Measurements from ENCODE around the gene MED15.
"Not testable (repeated sequence)": the region's sequence is repeated elsewhere in the genome, so short reads cannot be mapped to it uniquely, and the experiment has no call there.

The MED15 gene

DNA sequence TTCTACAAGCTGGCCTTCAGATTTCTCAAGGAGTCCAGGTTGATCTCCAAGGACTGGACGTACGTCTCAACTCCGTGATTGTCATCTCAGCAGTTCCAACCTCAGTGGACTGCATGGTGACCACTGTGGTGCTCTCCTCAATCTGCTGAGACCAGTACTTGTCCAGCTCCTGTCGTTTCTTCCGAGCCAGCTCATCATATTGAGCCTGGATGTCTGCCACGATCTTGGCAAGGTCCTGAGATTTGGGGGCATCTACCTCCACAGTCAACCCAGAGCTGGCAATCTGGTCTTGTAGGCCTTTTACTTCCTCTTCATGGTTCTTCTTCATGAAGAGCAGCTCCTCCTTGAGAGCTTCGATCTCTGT, 24.3 kb upstream of the MED15 start:
- DNase-seq (ENCODE audit: low read depth in 2 of 2) = not testable (repeated sequence)

DNA sequence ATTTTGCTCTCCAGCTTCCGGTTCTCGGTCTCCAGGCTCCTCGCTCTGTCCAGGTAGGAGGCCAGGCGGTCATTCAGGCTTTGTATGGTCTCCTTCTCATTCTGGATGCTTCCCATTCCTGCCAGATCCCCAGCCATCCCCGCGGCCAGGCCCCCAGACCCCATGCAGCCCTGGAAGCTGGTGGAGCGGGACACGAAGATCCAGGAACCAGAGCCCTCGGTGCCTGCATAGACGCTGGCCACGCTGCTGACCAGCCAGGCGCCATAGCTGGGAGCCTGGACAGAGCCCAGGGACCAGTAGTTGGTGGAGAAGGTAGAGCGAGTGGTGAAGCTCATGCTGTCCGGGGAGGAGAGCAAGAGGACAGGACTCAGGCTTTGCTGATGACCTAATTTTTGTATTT, 23.6 kb upstream of the MED15 start:
- no peak for DNase-seq (ENCODE audit: low read depth in 2 of 2)

DNA sequence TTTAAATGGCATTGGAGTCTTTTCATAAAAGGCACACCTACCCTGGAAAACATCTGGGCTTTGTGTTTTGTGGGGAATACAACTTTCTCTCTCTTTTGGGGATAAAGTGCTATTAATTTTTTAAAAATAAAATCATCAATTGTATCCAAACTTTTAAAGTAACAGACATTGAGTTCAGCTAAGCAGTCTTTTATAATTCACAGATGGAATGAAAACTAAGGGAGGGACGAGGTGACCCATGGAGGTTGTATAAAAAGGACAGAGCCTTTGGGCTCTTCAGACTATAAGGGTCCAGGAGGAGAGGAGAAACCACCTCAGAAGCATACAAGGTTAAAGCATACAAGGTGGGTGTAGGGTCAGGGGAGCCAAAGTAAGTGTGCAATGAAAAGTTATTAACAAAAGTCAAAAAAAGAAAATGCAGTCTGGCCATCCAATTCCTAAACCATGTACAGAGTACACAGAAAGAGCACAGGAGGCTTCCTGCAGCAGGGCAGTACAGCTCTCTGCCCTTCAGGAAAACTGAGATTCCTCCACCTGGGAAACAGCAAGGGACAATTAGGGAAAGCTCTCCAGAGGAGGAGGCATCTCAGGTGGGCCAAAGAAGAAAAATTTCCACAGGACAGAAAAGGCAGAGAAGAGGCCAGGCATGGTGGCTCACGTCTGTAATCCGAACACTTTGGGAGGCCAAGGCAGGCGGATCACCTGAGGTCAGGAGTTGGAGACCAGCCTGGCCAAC, 22.3 kb upstream of the MED15 start:
- no peak for DNase-seq (ENCODE audit: low read depth in 2 of 2)

DNA sequence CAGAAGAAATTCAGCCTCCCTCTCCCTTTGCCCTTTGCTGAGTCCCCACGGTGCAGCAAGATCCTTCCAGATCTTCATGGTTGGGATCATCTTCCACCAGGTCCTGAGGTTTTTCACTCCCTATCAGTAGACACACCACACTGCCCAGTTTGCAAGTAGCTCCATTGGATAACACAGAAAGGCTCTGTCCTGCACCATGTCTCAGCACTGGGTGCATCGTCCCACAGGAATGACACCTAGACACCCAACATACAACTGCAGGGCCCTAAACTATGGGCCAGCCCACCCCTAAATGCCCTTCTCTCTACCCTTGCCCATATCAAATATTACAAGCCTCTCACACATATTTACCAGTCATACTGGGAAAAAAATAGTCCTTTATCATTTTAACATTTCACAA, 21.2 kb upstream of the MED15 start:
- DNase-seq (ENCODE audit: low read depth in 2 of 2) = no peak

DNA sequence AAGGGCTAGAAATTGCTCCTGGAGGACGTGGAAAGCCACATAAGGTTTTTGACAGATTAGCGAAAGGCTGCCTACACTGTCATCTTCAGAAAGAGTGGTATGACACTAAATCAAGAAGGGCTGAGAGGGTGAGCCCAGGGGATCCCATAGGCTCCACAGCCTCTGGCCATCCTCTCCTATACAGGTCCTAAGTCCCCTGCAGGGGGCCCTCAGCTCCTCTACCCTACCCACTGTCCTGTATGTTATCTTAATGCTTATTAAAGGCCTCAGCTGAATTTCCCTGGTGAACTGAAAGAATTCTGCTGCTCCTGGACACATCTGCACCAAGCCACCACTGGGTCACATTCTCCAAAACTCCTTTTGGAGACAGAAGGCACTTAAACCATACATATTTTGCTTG, 19.7 kb upstream of the MED15 start:
- no peak for DNase-seq (ENCODE audit: low read depth in 2 of 2)

DNA sequence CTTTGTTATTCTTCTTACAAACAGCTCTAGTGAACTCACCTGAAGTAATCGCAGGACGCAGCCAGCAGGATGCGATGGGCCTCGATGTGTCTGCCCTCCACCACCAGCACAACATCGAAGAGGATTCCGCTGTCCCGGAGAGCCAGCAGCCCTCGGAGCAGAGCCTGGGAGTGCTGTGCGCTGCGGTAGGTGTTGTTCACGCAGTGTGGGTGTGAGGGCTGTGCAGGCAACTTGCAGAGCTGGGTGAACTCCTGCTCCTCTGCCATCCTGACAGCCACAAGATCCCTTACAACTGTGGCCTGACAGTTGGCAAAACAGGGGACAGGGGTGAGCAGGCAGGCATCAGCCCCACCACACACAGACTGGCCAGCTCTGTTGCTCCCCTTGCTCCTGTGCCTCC, 18.5 kb upstream of the MED15 start:
- DNase-seq (ENCODE audit: low read depth in 2 of 2) = no peak

DNA sequence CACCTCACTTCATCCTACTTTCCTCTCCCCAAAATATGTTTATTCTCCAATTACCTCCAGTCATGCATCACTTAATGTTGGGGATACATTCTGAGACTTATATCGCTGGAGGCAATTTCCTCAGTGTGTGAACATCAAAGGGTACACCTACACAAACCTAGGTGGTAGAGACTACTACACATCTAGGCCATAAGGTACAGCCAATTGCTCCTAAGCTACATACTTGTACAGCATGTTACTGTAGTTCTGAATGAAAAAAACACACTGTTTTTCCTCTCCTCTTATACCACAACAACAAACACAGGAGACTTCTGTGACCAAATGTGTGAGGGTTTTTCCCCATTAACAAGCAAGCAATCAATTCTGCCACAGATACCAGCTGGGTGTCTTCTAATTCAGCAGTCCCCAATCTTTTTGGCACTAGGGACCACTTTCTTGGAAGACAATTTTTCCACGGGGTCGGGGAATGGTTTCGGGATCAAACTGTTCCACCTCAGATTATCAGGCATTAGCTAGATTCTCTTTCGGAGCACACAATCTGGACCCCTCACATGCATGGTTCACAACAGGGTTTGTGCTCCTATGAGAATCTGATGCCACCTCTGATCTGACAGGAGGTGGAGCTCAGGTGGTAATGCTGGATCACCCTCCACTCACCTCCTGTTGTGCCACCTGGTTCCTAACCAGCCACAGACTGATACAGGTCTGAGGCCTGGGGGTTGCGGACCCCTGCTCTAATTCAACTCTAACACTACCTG, 17.0 kb upstream of the MED15 start:
- no peak for DNase-seq (ENCODE audit: low read depth in 2 of 2)

DNA sequence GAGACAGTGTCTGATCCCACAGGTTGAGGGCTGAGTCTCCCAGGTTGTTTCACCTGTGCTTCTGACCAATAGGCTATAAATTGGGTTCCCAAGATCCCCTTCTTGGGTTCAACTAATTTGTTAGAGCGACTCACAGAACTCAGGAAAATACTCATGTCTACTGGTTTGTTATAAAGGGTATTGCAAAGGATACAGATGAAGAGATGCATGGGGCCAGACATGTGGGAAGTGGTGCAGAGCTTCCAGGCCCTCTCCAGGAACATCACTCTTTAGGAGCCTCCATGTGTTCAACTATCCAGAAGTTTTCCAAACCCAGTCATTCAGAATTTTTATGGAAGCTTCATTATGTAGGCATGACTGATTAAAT, 16.5 kb upstream of the MED15 start:
- no peak for DNase-seq (ENCODE audit: low read depth in 2 of 2)

DNA sequence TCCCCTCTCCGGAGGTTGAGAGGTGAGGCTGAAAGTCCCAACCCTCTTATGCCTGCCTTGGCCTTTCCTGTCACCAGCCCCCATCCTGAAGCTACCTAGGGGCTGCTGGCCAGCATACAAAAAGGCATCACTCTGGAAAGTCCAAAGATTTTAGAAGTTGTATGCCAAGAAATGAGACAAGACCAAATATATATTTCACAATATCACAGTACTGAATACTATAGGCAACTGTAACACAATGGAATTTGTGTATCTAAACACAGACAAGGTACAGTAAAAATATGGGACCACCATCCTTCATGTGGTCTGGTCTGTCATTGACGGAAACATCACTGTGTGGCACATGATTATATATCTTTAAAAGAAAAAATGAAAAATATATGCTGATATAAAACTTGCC, 16.1 kb upstream of the MED15 start:
- DNase-seq (ENCODE audit: low read depth in 2 of 2) = no peak

DNA sequence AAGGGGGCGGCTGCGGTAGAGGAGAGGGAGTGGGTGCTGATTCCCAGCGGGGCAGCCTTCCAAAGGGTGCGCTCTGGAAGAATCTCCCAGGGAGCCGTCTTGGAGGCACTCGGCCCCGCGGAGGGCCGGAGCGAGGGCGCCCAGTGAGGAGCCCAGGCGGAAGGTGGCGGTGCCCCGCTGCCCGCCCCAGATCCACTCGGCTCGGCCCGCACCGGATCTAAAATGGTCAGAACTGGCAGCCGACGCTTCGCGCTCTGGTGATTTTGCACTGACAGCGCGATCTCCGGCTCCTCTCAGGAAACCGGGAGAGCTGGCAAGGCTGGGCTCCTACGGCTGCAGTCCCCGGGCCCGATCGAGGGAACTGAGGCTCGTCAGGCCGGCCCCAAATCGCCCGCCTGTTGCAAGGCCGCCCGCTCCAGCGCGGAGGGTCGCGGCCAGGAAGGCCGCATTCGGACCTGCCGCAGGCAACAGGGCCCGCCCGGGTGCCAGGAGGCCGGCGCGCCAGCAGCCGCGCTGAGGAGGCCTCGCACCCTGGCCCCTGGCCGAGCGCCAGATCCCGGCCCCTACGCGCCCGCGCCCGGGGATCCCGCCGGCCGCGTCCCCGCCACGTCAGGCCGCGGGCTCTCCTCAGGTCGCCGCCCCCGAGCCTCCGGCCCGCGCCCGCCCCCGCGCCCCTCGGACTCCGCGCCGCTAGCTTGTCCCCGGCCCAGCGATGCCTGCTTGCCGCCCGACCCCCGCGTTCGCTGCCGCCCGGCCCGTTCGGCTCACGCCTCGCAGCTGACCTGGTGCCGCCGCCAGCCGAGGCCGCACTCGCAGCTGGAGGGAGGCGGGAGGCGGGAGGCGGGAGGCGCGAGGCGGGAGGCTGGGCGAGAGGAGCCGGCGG, 12.2 kb upstream of the MED15 start, which contains the start of gene KLHL22:
Gene KLHL22, minus strand, starts transcription at position 818 of the 883 bp plus-strand sequence. CDS start 6,584 bp downstream, outside the sequence.
- DNase-seq (ENCODE audit: low read depth in 2 of 2) = no peak

DNA sequence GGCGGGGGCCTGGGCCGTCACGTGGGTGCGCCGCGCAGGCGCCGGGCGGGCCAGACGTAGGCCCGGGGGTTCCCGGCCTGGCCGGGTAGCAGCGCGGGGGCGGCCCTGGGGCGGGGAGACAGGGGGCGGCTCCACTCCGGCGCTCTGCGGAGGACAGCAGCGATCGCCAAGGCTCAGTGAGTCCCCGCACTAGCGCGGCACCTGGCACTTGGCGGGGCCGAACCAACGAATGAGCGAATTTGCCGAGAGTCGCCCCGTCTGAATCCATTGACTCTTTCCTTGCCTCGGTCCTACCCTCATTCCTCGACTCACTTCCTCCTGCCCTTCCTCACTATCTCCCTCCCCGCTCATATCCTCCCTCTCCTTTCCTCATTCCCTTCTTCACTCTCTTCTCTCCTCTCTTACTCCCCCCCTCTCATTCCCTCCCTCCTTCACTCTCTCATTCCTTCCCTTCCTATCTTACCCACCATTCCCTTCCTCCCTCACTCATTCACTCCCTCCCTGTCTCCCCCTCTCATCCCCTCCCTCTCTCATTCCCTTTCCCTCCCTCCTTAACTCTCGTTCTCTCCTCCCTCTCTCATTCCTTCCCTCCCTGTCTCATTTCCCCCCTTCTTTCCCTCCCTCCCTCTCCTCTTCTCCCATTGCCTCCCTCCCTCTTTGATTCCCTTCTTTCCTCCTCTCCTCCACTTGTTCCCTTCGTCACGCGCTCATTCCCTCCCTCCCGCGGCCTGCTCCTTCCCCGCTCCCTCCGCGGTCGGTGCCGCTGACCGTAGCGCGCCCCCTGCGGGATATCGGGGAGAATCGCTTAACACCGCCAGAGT, 11.3 kb upstream of the MED15 start:
- DNase-seq (ENCODE audit: low read depth in 2 of 2) = peak; percentile 83 to 85

DNA sequence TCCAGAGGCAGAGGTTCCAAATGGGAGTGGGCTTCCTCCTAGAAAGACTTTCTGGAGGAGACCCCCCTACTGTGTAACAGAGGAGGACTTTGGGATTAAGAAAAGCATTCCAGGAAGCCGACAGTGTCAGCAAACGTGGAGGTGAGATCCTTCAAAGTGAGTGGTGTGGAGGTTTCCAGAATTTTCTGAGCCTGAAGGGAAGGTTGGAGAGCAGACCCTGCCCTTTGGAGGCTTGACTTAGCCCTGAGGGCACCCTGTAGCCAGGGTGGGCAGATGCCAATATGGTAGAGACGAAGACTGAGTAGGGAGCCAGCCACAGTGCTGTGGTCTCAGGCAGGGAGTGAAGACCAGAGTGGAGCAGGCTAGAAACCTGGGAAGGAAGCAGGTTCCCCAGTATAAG, 10.0 kb upstream of the MED15 start:
- DNase-seq (ENCODE audit: low read depth in 2 of 2) = no peak

DNA sequence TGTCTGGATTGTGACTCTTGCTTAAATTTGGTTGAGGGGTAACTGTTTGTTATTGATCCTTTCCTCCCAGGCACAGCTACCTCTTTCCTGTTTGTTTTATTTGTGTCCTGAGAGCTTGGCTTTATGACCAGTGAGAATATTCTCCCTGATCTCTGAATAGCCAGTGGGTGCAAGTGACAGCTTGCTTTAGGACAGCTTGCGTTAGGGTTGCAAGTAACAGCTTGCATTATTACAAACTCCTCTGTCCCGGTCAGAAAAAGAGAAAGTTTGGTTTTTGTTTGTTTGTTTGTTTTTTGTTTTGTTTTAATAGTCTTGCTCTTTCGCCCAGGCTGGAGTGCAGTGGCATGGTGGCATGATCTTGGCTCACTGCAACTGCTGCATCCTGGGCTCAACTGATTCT, 8.5 kb upstream of the MED15 start:
- DNase-seq (ENCODE audit: low read depth in 2 of 2) = no peak

DNA sequence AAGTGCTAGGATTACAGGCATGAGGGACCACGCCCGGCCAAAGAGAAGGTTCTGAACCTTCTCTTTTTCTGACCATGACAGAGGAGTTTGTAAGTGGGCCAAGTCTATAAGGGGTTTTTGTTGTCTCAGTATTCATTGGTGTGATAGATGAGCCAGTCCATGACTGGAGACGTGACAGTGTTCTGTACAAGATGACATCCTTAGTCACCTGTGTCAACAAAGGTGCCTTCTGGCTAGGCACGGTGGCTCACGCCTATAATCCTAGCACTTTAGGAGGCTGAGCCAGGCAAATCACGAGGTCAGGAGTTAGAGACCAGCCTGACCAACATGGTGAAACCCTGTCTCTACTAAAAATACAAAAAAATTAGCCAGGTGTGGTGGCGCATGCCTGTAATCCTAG, 7.6 kb upstream of the MED15 start:
- DNase-seq (ENCODE audit: low read depth in 2 of 2) = no peak

DNA sequence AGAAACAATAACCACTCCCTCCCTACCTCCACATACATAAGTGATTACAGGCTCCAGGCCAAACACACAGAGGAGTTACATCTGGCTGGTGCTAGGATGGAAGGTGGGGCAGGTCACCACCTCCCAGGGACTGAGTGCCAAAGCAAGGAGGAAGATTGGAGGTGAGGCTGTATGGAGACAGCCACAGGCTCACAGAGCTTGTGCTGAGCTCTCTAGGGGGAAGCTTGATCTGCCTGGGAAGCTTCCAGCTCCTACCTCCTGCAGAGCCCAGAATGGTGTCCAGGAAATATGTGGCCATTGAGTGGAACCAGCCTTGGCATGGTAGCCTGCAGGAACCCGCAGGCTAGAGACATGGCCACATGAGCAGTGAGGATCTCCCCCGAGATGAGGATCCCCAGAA, 3.6 kb upstream of the MED15 start:
- DNase-seq (ENCODE audit: low read depth in 2 of 2) = no peak

DNA sequence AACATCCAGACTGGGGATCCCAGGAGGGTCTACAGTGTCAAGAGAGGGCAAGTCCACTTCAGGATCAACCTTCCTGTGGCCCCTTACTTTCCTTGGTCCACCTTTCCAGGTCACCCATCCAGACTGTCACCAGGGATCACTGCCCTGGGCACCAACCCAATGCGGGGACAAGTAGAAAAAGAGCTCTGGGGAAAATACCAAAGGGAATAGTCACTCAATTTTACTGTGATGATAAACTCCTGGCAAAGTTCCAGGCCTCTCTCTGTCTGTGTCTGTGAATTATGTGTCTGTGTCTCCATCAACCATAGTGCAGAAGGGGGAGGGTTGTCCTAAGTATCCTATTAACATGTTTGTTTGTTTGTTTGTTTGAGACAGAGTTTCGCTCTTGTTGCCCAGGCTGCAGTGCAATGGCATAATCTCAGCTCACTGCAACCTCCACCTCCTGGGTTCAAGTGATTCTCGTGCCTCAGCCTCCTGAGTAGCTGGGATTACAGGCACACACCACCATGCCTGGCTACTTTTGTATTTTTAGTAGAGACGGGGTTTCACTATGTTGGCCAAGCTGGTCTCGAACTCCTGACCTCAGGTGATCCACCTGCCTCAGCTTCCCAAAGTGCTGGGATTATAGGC, 3.0 kb upstream of the MED15 start:
- DNase-seq (ENCODE audit: low read depth in 2 of 2) = not testable (repeated sequence)

DNA sequence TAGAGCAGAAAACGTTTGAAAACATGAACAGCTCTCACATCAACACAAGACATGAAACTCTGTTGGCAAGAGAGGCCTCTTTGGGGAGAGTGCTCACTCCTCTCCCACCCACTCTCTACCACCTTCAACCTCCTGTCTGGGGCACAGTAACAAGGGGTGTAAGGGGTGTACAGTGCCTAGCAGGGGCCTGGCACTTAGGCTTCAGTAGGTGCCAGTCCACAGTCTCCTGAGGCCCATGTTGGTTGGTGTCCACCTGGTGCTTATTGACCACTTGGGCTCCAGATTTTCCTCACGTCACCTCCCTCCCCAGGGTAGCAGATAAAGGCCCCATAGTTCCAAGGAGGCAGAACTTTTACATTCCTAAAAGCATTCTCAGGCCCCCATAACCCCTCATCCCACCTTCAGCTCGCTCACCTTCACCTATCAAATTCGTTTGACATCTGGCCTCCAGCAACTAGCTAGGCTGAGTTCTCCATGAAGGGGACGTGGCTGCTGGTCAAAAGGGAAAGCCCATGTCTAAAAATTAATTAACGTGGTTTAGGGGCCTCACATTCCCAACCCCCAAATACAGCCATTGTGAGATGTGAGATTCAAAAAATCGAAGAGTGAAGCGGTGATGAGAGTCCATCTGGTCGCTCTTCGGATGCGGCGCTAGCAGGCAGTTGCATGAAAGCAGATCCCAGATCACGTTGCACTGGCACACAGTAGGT, 712 bp upstream of the MED15 start:
- DNase-seq (ENCODE audit: low read depth in 2 of 2) = no peak

DNA sequence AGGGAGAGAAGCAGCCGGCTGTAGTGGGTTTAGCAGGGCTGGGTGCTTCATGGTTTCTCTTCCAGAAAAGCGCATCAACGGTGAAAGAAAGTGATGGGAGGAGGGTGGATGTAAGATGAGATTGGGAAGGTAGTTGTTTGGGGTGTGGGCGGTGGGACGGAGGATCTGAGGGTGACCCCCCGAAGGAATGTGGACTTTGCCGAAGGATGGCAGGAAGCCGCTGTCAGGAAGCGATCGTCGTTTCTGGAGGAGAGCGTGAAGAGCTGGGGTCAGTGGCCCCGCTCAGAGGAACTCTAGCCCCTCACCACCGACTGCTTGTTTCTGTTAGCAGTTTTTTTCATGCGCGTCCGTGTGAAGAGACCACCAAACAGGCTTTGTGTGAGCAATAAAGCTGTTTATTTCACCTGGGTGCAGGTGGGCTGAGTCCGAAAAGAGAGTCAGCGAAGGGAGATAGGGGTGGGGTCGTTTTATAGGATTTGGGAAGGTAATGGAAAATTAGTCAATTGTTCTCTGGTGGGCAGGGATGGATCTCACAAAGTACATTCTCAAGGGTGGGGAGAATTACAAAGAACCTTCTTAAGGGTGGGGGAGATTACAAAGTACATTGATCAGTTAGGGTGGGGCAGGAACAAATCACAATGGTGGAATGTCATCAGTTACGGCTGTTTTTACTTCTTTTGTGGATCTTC, 801 bp downstream of the MED15 start:
- not testable (repeated sequence) for DNase-seq (ENCODE audit: low read depth in 2 of 2)

DNA sequence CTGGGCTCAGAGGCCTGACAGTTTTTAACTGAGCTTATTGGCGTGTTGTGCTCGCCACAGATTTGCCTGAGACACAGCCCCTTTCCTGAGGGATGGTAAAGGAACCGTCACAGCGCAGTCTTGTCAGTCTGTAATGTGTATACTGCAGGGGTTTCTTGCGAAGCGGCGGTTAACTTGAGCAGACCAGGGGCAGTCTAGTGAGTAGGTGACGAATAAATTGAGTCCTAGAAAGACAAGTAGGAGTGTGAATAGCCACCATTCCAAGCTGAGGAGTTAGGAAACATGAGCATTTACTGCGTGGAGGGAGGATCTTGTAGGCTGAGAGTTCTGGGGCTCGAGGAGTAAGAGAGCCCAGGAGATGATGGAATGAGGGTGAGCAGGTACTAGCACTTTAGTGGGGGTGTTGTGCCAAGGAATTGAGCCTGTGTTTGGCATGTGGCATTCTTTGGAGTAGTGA, 1.4 kb downstream of the MED15 start:
- no peak for DNase-seq (ENCODE audit: low read depth in 2 of 2)

All from activated CD8-positive, alpha-beta memory T cell treated with anti-CD3 and anti-CD28 coated beads for 4 hours (primary cell).